Cardiac muscle cell (in vitro differentiated cells and primary cell): ENCODE results near the gene L1TD1. TPM values are rescaled to one million over a fixed set of nuclear protein-coding genes. Genes with fewer than 3 reads are reported as not detected.
A peak's percentile ranks its signal among the peaks of the same experiment; 100 is the strongest.

Experiments
- DNase-seq, 2 donors: peaks; one replicate each; pipeline versions ENCODE4 v3.0.0 to v3.0.0-alpha.2; 2010 to 2017; ENCODE audit warnings: low read depth in 1 of 2, low spot score in 1 of 2
- H3K27ac ChIP-seq: fragments of 200-600 bp; sonication (generic); 2 replicates; pipeline ENCODE4 v1.5.1; 2016
- H3K27me3 ChIP-seq: fragments of 200-600 bp; sonication (generic); 2 replicates; pipeline ENCODE4 v1.6.0; 2016; ENCODE audit warnings: control low read depth
- H3K36me3 ChIP-seq: fragments of 200-600 bp; sonication (generic); 2 replicates; pipeline ENCODE4 v1.5.1; 2016; ENCODE audit warnings: control low read depth
- H3K4me1 ChIP-seq: fragments of 200-600 bp; sonication (generic); 2 replicates; pipeline ENCODE4 v1.8.1; 2017; ENCODE audit warnings: low read depth, mild to moderate bottlenecking, mixed run types
- H3K4me3 ChIP-seq: fragments of 200-600 bp; sonication (generic); 2 replicates; pipeline ENCODE4 v1.5.1; 2016; ENCODE audit warnings: mild to moderate bottlenecking
- H3K9me3 ChIP-seq: fragments of 200-600 bp; sonication (generic); 2 replicates; pipeline ENCODE4 v1.5.1; 2017; ENCODE audit warnings: low read depth, mild to moderate bottlenecking, control low read depth
- polyA plus RNA-seq: library from polyadenylated mRNA; unstranded; fragments of >200 nt; fragmentation: Nextera tagmentation; extraction: Ambion mirVana; gene quantifications from 2 replicates; pipeline ENCODE4 v1.2.1, GENCODE V29; 2016
- total RNA-seq: library from RNA; depleted of rRNA; stranded (reverse); fragments of >200 nt; gene quantifications from 2 replicates; pipeline ENCODE4 v1.2.3, GENCODE V29; 2016
- TF ChIP-seq, protein P1 (sequence below): IDR thresholded peaks from 2 replicates; pipeline ENCODE4 v1.5.1; 2012; ENCODE audit warnings: low read depth, mild to moderate bottlenecking, low read length

The L1TD1 gene
- total and polyA plus RNA-seq, 2 experiments from 2014 or later, result 0.36 TPM; not detected in 1

DNA sequence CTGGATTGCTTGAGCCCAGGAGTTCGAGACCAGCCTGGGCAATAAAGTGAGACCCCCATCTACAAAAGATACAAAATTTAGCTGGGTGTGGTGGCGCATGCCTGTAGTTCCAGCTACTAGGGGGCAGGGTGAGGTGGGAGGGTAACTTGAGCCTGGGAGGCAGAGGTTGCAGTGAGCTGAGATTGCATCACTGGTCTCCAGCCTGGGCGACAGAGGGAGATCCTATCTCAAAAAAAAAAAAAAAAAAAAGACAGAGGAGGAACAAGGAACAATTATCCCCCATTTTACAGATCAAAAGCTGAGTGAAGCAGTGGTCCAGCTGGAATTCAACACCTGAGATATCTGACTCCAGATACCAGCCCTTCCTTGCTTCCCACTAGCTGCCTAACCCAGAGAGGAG, 34.8 kb downstream of the L1TD1 start:
- no peak for DNase-seq
- TF ChIP-seq, protein P1, sequence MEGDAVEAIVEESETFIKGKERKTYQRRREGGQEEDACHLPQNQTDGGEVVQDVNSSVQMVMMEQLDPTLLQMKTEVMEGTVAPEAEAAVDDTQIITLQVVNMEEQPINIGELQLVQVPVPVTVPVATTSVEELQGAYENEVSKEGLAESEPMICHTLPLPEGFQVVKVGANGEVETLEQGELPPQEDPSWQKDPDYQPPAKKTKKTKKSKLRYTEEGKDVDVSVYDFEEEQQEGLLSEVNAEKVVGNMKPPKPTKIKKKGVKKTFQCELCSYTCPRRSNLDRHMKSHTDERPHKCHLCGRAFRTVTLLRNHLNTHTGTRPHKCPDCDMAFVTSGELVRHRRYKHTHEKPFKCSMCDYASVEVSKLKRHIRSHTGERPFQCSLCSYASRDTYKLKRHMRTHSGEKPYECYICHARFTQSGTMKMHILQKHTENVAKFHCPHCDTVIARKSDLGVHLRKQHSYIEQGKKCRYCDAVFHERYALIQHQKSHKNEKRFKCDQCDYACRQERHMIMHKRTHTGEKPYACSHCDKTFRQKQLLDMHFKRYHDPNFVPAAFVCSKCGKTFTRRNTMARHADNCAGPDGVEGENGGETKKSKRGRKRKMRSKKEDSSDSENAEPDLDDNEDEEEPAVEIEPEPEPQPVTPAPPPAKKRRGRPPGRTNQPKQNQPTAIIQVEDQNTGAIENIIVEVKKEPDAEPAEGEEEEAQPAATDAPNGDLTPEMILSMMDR, result no peak
- Histone ChIP-seq H3K27ac (peak overlapping the region; percentile 43), H3K4me3 (no peak overlapping the region), H3K27me3 (no peaks in the 10 kb centered on the region), H3K36me3 (no peaks in the 10 kb centered on the region), H3K4me1 (peaks cover 5% of the 10 kb centered on the region), H3K9me3 (no peaks in the 10 kb centered on the region)

DNA sequence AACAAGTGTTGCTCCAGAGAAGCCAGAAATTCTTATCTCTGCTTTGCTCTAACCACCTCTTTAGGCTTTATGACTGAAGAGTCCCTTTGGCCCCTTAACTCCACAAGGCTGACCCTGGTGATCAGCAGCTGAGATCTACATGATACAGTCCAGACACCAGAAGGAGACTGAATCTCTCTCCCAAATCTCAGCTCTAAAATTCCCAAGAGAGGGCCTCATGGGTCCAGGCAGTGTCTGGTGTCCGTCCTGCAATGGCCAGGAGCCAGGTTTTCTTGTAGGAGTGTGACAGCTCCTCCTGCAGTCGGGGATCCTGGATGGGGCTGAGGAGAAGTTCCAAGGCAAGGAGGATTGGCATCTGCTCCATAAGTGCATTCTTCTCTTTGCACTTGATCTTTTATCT, 35.3 kb downstream of the L1TD1 start:
- Histone ChIP-seq H3K9me3 (no peaks in the 10 kb centered on the region), H3K4me3 (no peak overlapping the region), H3K4me1 (peaks cover 5% of the 10 kb centered on the region), H3K27me3 (no peaks in the 10 kb centered on the region), H3K36me3 (no peaks in the 10 kb centered on the region), H3K27ac (peak overlapping the region; percentile 43)
- TF ChIP-seq, protein P1, result no peak
- DNase-seq, result peak in 1 of 2 donors; percentile 27

DNA sequence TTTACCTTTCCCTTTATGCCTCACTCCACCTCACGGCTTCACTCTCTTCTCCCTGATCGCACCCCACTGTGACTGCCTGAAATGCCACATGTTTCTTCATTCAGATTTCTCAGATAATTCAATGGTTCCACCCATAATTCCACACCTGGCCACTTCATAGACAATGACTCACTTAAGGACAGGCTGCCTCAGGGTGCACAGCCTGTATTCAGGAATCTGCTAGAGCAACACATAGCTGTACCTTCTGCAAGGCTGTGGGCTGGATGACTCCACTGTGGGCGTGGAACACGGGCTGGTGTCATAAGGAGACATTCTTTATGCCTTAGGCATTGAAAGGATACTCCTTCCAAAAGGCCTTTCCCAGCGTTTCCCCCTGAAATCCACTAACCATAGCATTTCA, 36.1 kb downstream of the L1TD1 start:
- H3K4me3 ChIP-seq, result no peak overlapping the region
- TF ChIP-seq, protein P1, result no peak
- H3K4me1 ChIP-seq, result peaks cover 5% of the 10 kb centered on the region
- no peaks in the 10 kb centered on the region for H3K36me3 ChIP-seq
- H3K27me3 ChIP-seq, result no peaks in the 10 kb centered on the region
- H3K9me3 ChIP-seq, result no peaks in the 10 kb centered on the region
- H3K27ac ChIP-seq, result no peak overlapping the region
- peak in 1 of 2 donors; percentile 6 for DNase-seq

DNA sequence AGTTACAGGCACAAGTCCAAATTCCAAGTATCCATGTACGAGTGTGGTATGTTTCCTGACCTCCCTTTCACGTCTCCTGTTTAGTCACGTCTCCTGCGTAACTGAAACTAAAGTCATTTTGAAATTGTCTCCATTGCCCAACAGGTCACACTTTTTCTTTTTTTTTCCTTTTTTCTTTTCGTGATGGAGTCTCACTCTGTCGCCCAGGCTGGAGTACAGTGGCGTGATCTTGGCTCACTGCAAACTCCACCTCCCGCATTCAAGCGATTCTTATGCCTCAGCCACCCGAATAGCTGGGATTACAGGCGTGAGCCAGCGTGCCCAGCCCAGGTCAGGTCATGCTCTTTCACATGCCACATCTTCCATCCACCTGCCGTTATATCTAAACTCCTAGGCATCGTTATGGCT, 38.2 kb downstream of the L1TD1 start:
- no peak for DNase-seq
- Histone ChIP-seq H3K9me3 (no peaks in the 10 kb centered on the region), H3K27me3 (no peaks in the 10 kb centered on the region), H3K4me1 (peaks cover 9% of the 10 kb centered on the region), H3K36me3 (no peaks in the 10 kb centered on the region), H3K4me3 (no peak overlapping the region), H3K27ac (no peak overlapping the region)
- TF ChIP-seq, protein P1, result no peak

DNA sequence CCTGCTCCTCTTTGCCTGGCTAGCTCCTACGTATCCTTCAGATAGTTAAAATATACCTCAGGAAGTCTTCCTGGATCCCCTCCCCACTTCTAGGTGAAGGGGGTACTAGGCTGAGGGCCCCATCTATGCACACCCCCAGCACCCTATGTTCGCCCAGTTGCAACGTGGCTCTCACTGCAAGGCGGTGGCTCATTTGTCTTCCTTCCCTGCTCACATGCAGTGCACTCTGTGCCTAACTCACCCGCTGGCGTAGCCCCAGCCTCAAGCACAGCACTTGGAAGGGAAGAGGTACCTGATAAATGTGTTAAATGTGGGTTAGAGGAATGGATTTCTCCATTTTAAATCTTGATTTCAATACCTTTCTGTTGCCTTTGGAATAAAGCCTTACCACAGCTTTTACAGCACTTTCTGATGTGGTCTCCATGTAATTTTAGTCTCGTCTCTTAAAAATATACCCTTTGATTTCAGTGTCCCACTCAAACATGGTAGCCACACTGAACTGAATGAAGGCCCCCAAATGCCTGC, 39.3 kb downstream of the L1TD1 start:
- Histone ChIP-seq H3K9me3 (no peaks in the 10 kb centered on the region), H3K4me3 (no peak overlapping the region), H3K36me3 (no peaks in the 10 kb centered on the region), H3K4me1 (peaks cover 14% of the 10 kb centered on the region), H3K27me3 (no peaks in the 10 kb centered on the region), H3K27ac (no peak overlapping the region)
- DNase-seq, result no peak
- TF ChIP-seq, protein P1, result no peak
